SU-DHL-6 (cell line): ENCODE measurements around the gene HOXC10.

Experiments used
- H2AFZ ChIP-seq: fragments of 200-600 bp; sonication (generic); 2 replicates; pipeline ENCODE4 v1.6.1; 2014; ENCODE audit warnings: low read depth, mild to moderate bottlenecking, moderate library complexity, mixed read lengths, antibody characterized with exemption, low read length; ENCODE audit not compliant: severe bottlenecking
- H3F3A ChIP-seq: fragments of 200-600 bp; shearing (Covaris generic); 2 replicates; pipeline ENCODE4 v1.6.0; 2016; ENCODE audit warnings: antibody characterized with exemption, mild to moderate bottlenecking; ENCODE audit not compliant: insufficient read depth
- H3K27ac ChIP-seq: fragments of 200-600 bp; sonication (generic); 2 replicates; pipeline ENCODE4 v1.5.1; 2016; ENCODE audit warnings: low read depth, mild to moderate bottlenecking, low read length, moderate library complexity, mixed read lengths
- H3K27me3 ChIP-seq: fragments of 200-600 bp; sonication (generic), shearing (Covaris generic); 2 replicates; pipeline ENCODE4 v1.6.0; 2014; ENCODE audit warnings: mild to moderate bottlenecking, low read length
- H3K36me3 ChIP-seq: fragments of 200-600 bp; sonication (generic); 2 replicates; pipeline ENCODE4 v1.6.1; 2014; ENCODE audit warnings: mild to moderate bottlenecking, low read length, mixed read lengths
- H3K4me2 ChIP-seq: fragments of 300-600, 200-600 bp; shearing (Covaris generic), sonication (generic); 2 replicates; pipeline ENCODE4 v1.6.0; 2014; ENCODE audit warnings: low read length, low read depth, mild to moderate bottlenecking; ENCODE audit not compliant: poor library complexity, severe bottlenecking
- H3K4me3 ChIP-seq: fragments of 200-600 bp; sonication (generic); 2 replicates; pipeline ENCODE4 v1.5.1; 2014; ENCODE audit warnings: antibody characterized with exemption, low read length, mild to moderate bottlenecking, mixed read lengths; ENCODE audit not compliant: insufficient read depth, poor library complexity, severe bottlenecking
- H3K79me2 ChIP-seq: fragments of 200-600 bp; sonication (generic); 2 replicates; pipeline ENCODE4 v1.6.1; 2014; ENCODE audit warnings: mild to moderate bottlenecking, low read length, moderate library complexity; ENCODE audit not compliant: insufficient read depth
- H3K9ac ChIP-seq: fragments of 200-600 bp; sonication (generic); 2 replicates; pipeline ENCODE4 v1.7.0; 2014; ENCODE audit warnings: mild to moderate bottlenecking, low read length
- H3K9me2 ChIP-seq: fragments of 200-600 bp; sonication (generic); replicated peaks from 2 replicates; pipeline ENCODE4 v1.6.1; 2014; ENCODE audit warnings: low read length; ENCODE audit not compliant: insufficient read depth
- H3K9me3 ChIP-seq: fragments of 200-600 bp; sonication (generic); 2 replicates; pipeline ENCODE4 v1.6.1; 2014; ENCODE audit warnings: low read length, mixed read lengths; ENCODE audit not compliant: insufficient read depth
- H4K20me1 ChIP-seq: fragments of 200-600 bp; sonication (generic); 2 replicates; pipeline ENCODE4 v1.6.1; 2014; ENCODE audit warnings: low read depth, mild to moderate bottlenecking, antibody characterized with exemption, low read length, moderate library complexity, mixed read lengths
- CTCF ChIP-seq: fragments of 200-600 bp; sonication (generic); IDR thresholded peaks from one replicate; pipeline ENCODE4 v1.5.1; 2017; ENCODE audit warnings: antibody characterized with exemption, mild to moderate bottlenecking, low read length, moderate library complexity; ENCODE audit not compliant: insufficient read depth, poor library complexity, severe bottlenecking
- EZH2phosphoT487 ChIP-seq: fragments of 200-600 bp; sonication (generic), shearing (Covaris generic); conservative IDR thresholded peaks from 2 replicates; pipeline ENCODE4 v1.6.1; 2018; ENCODE audit warnings: mild to moderate bottlenecking, antibody characterized with exemption, low read length, moderate library complexity, mixed read lengths

HOXC10 gene

DNA sequence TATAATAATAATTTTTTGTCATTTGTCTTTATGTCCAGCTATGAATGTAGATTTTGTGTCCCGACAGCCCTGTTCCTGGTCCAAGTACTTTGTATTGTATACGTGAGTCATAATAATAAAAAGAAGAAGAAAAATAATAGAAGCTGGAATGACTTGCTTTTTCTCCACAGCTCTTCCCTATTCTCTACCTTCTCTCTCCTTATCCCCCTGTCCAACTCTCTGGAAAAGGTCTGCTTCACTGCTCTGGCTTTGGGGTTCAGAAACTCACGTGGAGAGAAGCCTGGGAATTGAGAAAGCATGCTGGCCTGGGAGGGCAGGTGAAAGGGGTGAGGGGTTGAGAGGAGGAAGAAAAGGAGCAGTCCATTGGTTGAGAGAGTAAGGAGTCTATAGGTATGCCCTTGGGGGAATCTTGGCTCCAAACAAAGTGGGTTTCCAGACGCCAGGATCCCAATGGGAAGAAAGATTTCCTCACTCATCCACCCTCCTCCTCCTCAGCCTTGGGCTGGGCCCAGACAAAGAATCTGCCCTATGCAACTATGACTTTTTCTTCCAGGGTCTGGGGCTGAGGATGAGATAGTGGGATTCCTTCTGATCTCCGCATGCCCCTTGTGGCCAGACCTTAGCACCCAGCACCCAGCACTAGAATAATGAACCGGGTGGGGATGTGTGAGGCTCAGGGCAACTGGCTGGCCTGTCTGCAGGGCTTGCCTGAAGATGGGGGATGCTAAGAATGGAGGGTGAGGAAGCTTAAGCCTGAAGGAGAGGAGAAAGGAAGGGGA, 27.9 kb downstream of the HOXC10 start:
- Histone ChIP-seq H4K20me1 (no peaks in the 10 kb centered on the region), H3K79me2 (no peaks in the 10 kb centered on the region), H3K36me3 (no peaks in the 10 kb centered on the region), H3K4me2 (no peak overlapping the region), H3K9me3 (no peaks in the 10 kb centered on the region), H3K9me2 (no peaks in the 10 kb centered on the region), H3K4me3 (no peak overlapping the region), H2AFZ (no peak overlapping the region), H3F3A (peaks cover 4% of the 10 kb centered on the region; the same call in 1 of the 2 replicates), H3K27ac (no peak overlapping the region), H3K27me3 (0 out of 2 replicates have a peak, but pooled peaks cover 6% of the 10 kb centered on the region), H3K9ac (no peak overlapping the region)
- no peak for TF ChIP-seq EZH2phosphoT487
- no peak for TF ChIP-seq CTCF

DNA sequence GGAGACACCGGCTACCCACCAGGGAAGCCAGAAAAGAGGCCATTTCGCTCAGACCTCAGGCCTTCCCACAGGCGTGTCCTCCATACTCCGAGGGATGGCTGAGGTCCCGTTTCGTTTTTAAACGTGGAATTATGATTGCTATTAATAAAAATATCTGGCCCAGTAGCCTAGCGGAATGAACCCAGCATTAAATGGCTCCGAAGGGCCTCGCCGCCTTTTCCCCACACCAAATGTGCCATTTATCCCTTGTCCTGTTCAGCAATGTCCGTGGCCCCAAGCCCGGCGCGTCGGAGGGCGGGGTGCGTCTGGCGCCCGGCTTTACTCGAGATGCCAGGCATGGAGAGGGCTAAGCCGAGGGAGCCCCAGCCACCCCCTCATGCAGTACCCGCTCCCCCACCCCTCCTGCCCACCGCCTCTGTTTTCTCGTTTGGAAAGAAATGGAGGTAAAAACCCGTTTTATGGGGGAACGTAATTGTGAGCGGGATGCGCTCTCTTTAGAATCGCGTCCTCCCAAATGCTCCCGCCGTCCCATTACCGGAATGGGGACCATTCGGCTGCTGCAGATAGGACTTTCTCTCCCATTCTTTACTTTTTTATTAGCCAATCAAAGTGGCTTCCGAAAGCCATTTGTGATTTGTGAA, 29.6 kb downstream of the HOXC10 start:
- no peak overlapping the region for H3K4me2 ChIP-seq
- H4K20me1 ChIP-seq = no peaks in the 10 kb centered on the region
- H3K27ac ChIP-seq = no peak overlapping the region

More for the DNA sequence above, 29.6 kb downstream of the HOXC10 start:
- H3K36me3 ChIP-seq = no peaks in the 10 kb centered on the region
- no peaks in the 10 kb centered on the region for H3K9me3 ChIP-seq
- H3K79me2 ChIP-seq = no peaks in the 10 kb centered on the region
- peaks cover 4% of the 10 kb centered on the region; the same call in 1 of the 2 replicates for H3F3A ChIP-seq
- no peak overlapping the region for H3K4me3 ChIP-seq
- H3K9ac ChIP-seq = no peak overlapping the region
- H2AFZ ChIP-seq = no peak overlapping the region
- H3K9me2 ChIP-seq = no peaks in the 10 kb centered on the region
- TF ChIP-seq CTCF = no peak
- no peak for TF ChIP-seq EZH2phosphoT487
- H3K27me3 ChIP-seq = 0 out of 2 replicates have a peak, but pooled peaks cover 6% of the 10 kb centered on the region
